ENCODE results near the gene MATR3. TPM values are rescaled to one million over a fixed set of nuclear protein-coding genes. Genes with fewer than 3 reads are reported as not detected.
A peak's percentile ranks its signal among the peaks of the same experiment; 100 is the strongest.

The MATR3 gene
- total and polyA plus RNA-seq, 10 of the 15 experiments (the other 5 are each of a cell fraction or from before 2014, with no cell fraction given), result 134 to 401 (median 221) TPM

GRCh38 chr5:139293507-139294373 lies at the start of gene MATR3 (continued):
- no peak for TF ChIP-seq ETV6 (conservative IDR thresholded peaks at IDR 0.05 in 1 of 2, IDR thresholded peaks at IDR 0.05 in 1 of 2; ENCODE audit: borderline replicate concordance in 1 of 2, low read depth in 1 of 2)
- TF ChIP-seq ASH2L (IDR thresholded peaks at IDR 0.05; ENCODE audit: borderline replicate concordance, low read depth), result peak; percentile 65; the same call in 1 of the 2 replicates
- peak in 1 of 2 experiments; percentile 85; a peak in 2 of 3 replicates for TF ChIP-seq EGR1 (IDR thresholded peaks at IDR 0.05; ENCODE audit: borderline replicate concordance in 1 of 2, low read depth in 2 of 2, low read length in 2 of 2)
- TF ChIP-seq SMC3 (IDR thresholded peaks at IDR 0.05; ENCODE audit: borderline replicate concordance, low read length), result no peak
- TF ChIP-seq TCF3 (IDR thresholded peaks at IDR 0.05; ENCODE audit: borderline replicate concordance, insufficient read depth, low read depth, low read length), result peak; percentile 82; the same call in 1 of the 2 replicates
- TF ChIP-seq SKIL (IDR thresholded peaks at IDR 0.05; ENCODE audit: low read depth, poor library complexity, severe bottlenecking), result no peak
- TF ChIP-seq ZNF24 (IDR thresholded peaks at IDR 0.05), result no peak
- TF ChIP-seq, protein P1, sequence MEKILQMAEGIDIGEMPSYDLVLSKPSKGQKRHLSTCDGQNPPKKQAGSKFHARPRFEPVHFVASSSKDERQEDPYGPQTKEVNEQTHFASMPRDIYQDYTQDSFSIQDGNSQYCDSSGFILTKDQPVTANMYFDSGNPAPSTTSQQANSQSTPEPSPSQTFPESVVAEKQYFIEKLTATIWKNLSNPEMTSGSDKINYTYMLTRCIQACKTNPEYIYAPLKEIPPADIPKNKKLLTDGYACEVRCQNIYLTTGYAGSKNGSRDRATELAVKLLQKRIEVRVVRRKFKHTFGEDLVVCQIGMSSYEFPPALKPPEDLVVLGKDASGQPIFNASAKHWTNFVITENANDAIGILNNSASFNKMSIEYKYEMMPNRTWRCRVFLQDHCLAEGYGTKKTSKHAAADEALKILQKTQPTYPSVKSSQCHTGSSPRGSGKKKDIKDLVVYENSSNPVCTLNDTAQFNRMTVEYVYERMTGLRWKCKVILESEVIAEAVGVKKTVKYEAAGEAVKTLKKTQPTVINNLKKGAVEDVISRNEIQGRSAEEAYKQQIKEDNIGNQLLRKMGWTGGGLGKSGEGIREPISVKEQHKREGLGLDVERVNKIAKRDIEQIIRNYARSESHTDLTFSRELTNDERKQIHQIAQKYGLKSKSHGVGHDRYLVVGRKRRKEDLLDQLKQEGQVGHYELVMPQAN (conservative IDR thresholded peaks at IDR 0.05), result peak; percentile 59; the same call in 1 of the 2 replicates
- TF ChIP-seq RFX5 (IDR thresholded peaks at IDR 0.05; ENCODE audit: low read depth, low read length), result no peak
- peak; percentile 84; the same call in 2 of the 3 replicates for TF ChIP-seq POU2F2 (IDR thresholded peaks at IDR 0.05; ENCODE audit: borderline replicate concordance, low read depth, low read length)
- TF ChIP-seq CHD4 (IDR thresholded peaks at IDR 0.05), result no peak
- TF ChIP-seq NFIC (IDR thresholded peaks at IDR 0.05; ENCODE audit: low read depth, low read length), result peak; percentile 37; the same call in 1 of the 2 replicates
- no peak for TF ChIP-seq MEF2A (IDR thresholded peaks at IDR 0.05; ENCODE audit: insufficient read depth, low read depth, low read length)
- peak; percentile 46; the same call in 1 of the 2 replicates for TF ChIP-seq ZNF207 (IDR thresholded peaks at IDR 0.05; ENCODE audit: borderline replicate concordance)
- no peak for TF ChIP-seq SUZ12 (IDR thresholded peaks at IDR 0.05; ENCODE audit: unreplicated experiment)
- no peak for TF ChIP-seq CBX3 (IDR thresholded peaks at IDR 0.05; ENCODE audit: borderline replicate concordance, low read depth)
- TF ChIP-seq BCLAF1 (IDR thresholded peaks at IDR 0.05), result no peak
- TF ChIP-seq EED (IDR thresholded peaks at IDR 0.05; ENCODE audit: low read depth), result peak; percentile 63; the same call in 1 of the 2 replicates
- TF ChIP-seq SREBF2 (IDR thresholded peaks at IDR 0.05; ENCODE audit: low read length), result no peak; the same call in 1 of the 2 replicates
- TF ChIP-seq SP1 (IDR thresholded peaks at IDR 0.05; ENCODE audit: low read depth, low read length), result no peak
- TF ChIP-seq ESRRA (IDR thresholded peaks at IDR 0.05; ENCODE audit: low read length), result no peak; the same call in 1 of the 2 replicates
- TF ChIP-seq EZH2 (IDR thresholded peaks at IDR 0.05; ENCODE audit: borderline replicate concordance, control insufficient read depth, low read depth, low read length), result no peak
